GM12892 (cell line): ENCODE data around the gene VPS54.

Experiments used
- POLR2AphosphoS5 ChIP-seq: IDR thresholded peaks from 2 replicates; pipeline ENCODE4 v1.6.1; 2011; ENCODE audit warnings: low read depth, low read length, control low read depth
- TAF1 ChIP-seq: IDR thresholded peaks from 2 replicates; pipeline ENCODE4 v1.6.1; 2011; ENCODE audit warnings: low read depth, mild to moderate bottlenecking, control low read depth, low read length, borderline replicate concordance

DNA sequence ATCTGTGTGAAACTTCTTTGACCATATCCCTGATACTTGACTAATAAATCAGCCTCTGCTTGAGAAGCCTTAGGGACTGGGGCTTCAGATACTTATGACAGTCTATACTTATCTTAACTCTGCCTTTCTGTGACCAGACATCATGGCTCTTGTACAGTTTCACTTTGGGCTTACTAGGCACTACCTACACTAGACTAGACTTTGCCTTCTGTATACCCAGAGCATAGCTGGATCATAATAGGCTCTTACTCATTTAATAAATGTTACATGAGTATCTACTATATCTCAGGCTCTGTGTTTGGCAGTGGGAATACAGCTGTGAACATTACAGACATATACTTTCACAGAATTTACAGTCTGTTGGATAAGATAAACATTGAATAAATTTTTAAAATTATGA is 168.6 kb downstream of the VPS54 start:
- TF ChIP-seq POLR2AphosphoS5 (no peak), TAF1 (no peak)
